ENCODE data around the gene ZKSCAN4.

DNA sequence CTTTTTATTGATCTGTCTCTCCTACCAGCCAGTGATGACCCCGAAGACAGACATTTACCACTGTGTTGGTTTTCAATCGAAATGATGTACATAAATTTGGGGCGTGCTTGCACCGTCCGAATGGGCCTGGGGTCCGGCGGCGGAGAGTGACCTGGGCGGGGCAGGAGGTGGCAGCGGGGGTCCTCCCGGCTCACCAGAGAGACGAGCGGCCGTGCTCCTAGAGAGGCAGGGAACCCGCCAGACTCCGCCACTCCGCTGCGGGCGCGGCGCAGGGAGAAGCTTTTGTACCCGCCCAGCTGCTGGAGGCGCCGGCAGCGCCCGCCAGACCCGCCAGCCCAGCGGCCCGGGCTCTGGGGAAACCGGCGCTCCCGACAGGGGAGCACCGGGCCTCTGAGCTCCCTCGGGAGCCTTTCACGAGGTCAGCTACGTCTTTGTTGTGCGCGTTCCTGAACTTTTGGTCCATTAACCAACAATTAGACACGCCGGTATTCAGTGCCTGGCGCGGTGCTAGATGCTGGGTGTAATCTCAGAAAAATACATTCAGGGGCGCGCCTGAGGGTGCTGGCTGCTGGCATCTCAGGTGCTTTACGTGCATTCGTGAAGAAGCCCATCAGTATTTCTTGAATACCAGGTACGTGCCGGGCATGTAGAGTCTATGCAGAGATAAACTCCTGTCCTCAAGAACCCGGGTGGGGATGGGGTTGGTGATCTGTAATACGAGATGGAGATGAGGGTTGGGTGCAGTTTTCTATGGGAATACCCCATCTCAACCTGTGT lies 29.4 kb upstream of the ZKSCAN4 start, which contains the start of gene PGBD1:
- TF ChIP-seq L3MBTL2 (conservative IDR thresholded peaks at IDR 0.05) (peak; percentile 26), BHLHE40 (IDR thresholded peaks at IDR 0.05; ENCODE audit: borderline replicate concordance) (no peak), FOXK2 (IDR thresholded peaks at IDR 0.05) (no peak), ELF4 (IDR thresholded peaks at IDR 0.05) (no peak), FOXA1 (IDR thresholded peaks at IDR 0.05) (no peak), FOXM1 (IDR thresholded peaks at IDR 0.05; ENCODE audit: borderline replicate concordance) (no peak), SUZ12 (IDR thresholded peaks at IDR 0.05) (no peak), CTBP1 (IDR thresholded peaks at IDR 0.05; ENCODE audit: borderline replicate concordance) (no peak)

Measured in HEK293T (cell line).